CD8-positive, alpha-beta memory T cell (primary cell): ENCODE results near the gene GATA3. TPM values are rescaled to one million over a fixed set of nuclear protein-coding genes. Genes with fewer than 3 reads are reported as not detected.

Experiments used
- CTCF ChIA-PET: fragments of 350-600 bp; sonication (Branson Sonifier 250); formaldehyde crosslinking; loops from one replicate; lab custom pipeline; 2021; ENCODE audit warnings: antibody characterized with exemption; lab: Charles Lee
- POLR2A ChIA-PET: fragments of 350-600 bp; sonication (Branson Sonifier 250); formaldehyde crosslinking; loops from one replicate; lab custom pipeline; 2021; ENCODE audit warnings: antibody characterized with exemption; lab: Charles Lee
- DNase-seq, 5 donors: peaks; one replicate each; pipeline versions ENCODE4 v3.0.0 to v3.0.0-alpha.2; 2020 to 2022; ENCODE audit warnings: mixed read lengths in 1 of 5
- H3K27ac ChIP-seq: one replicate; pipeline ENCODE4 v1.7.0; 2013; ENCODE audit warnings: low read depth, mild to moderate bottlenecking, low read length, moderate library complexity
- H3K27me3 ChIP-seq: 2 replicates; pipeline ENCODE4 v1.7.0; 2013; ENCODE audit warnings: low read length, mild to moderate bottlenecking; ENCODE audit not compliant: insufficient read depth, poor library complexity, severe bottlenecking
- H3K36me3 ChIP-seq: 2 replicates; pipeline ENCODE4 v1.7.0; 2013; ENCODE audit warnings: mild to moderate bottlenecking, low read length, moderate library complexity; ENCODE audit not compliant: insufficient read depth
- H3K4me1 ChIP-seq: 2 replicates; pipeline ENCODE4 v1.7.0; 2013; ENCODE audit warnings: mild to moderate bottlenecking, low read length, moderate library complexity; ENCODE audit not compliant: insufficient read depth
- H3K4me3 ChIP-seq: 2 replicates; pipeline ENCODE4 v1.7.0; 2013; ENCODE audit warnings: mild to moderate bottlenecking, low read length
- H3K9me3 ChIP-seq: 2 replicates; pipeline ENCODE4 v1.7.0; 2013; ENCODE audit warnings: mild to moderate bottlenecking, low read length
- H3K27ac Mint-ChIP-seq, 8 donors: one replicate each; pipeline ENCODE4 v1.8.0; 2020 to 2021; ENCODE audit warnings: mixed read lengths in 8 of 8, mild to moderate bottlenecking in 6 of 8, inconsistent platforms in 3 of 8, moderate library complexity in 3 of 8
- H3K27me3 Mint-ChIP-seq, 2 donors: one replicate each; pipeline ENCODE4 v1.8.0; 2020 to 2021; ENCODE audit warnings: mixed read lengths in 2 of 2, mild to moderate bottlenecking in 1 of 2, moderate library complexity in 1 of 2
- H3K36me3 Mint-ChIP-seq, 3 donors: one replicate each; pipeline ENCODE4 v1.8.0; 2020 to 2021; ENCODE audit warnings: mixed read lengths in 3 of 3, inconsistent platforms in 1 of 3, mild to moderate bottlenecking in 1 of 3
- H3K4me1 Mint-ChIP-seq, 3 donors: one replicate each; pipeline ENCODE4 v1.8.0; 2020 to 2021; ENCODE audit warnings: mixed read lengths in 3 of 3, inconsistent platforms in 1 of 3, mild to moderate bottlenecking in 1 of 3
- H3K4me3 Mint-ChIP-seq, 7 donors: one replicate each; pipeline ENCODE4 v1.8.0; 2020 to 2021; ENCODE audit warnings: mixed read lengths in 7 of 7, mild to moderate bottlenecking in 6 of 7, moderate library complexity in 4 of 7, inconsistent platforms in 2 of 7
- H3K9me3 Mint-ChIP-seq, 5 donors: one replicate each; pipeline ENCODE4 v1.8.0; 2020 to 2022; ENCODE audit warnings: mixed read lengths in 5 of 5, mild to moderate bottlenecking in 3 of 5, moderate library complexity in 2 of 5, inconsistent platforms in 1 of 5
- polyA plus RNA-seq: library from polyadenylated mRNA; unstranded; fragments of 300-500 nt; fragmentation: Illumina TruSeq; gene quantifications from one replicate; pipeline ENCODE4 v1.2.3, GENCODE V29; 2021
- total RNA-seq, 2 experiments: library from RNA; stranded (reverse); gene quantifications; one replicate each; pipeline ENCODE4 v1.2.3, GENCODE V29; 2021

Gene GATA3
- total and polyA plus RNA-seq, 3 experiments from 2014 or later, result 48.9 to 58.6 (median 53.3) TPM

GRCh38 chr10:8063935-8064334 lies 9.4 kb downstream of the GATA3 start:
- H3K4me3 ChIP-seq, result no peak overlapping the region
- POLR2A ChIA-PET, result no interaction called here
- no peaks in the 10 kb centered on the region for H3K9me3 ChIP-seq
- peak overlapping the region; percentile 3 to 97 (median 38) for H3K4me3 Mint-ChIP-seq
- H3K36me3 Mint-ChIP-seq, result peaks cover 38 to 93% (median 41%) of the 10 kb centered on the region in 3 donors
- H3K27ac Mint-ChIP-seq, result peak overlapping the region; percentile 24 to 95 (median 76)
- no peaks in the 10 kb centered on the region for H3K27me3 ChIP-seq
- H3K36me3 ChIP-seq, result peaks cover 47% of the 10 kb centered on the region
- H3K4me1 Mint-ChIP-seq, result peaks cover 87 to 97% (median 97%) of the 10 kb centered on the region in 3 donors
- no peak for DNase-seq
- H3K9me3 Mint-ChIP-seq, result no peaks in the 10 kb centered on the region
- peaks cover 85% of the 10 kb centered on the region for H3K4me1 ChIP-seq
- peaks cover 0 to 3% of the 10 kb centered on the region in 2 donors for H3K27me3 Mint-ChIP-seq
- CTCF ChIA-PET, result interaction anchor here (1.1 to 1.3 kb wide), 2 partner anchors 31 to 409 kb away, joined by 3 to 5 read pairs; no protein-coding TSS in a partner anchor
- H3K27ac ChIP-seq, result no peak overlapping the region

DNA sequence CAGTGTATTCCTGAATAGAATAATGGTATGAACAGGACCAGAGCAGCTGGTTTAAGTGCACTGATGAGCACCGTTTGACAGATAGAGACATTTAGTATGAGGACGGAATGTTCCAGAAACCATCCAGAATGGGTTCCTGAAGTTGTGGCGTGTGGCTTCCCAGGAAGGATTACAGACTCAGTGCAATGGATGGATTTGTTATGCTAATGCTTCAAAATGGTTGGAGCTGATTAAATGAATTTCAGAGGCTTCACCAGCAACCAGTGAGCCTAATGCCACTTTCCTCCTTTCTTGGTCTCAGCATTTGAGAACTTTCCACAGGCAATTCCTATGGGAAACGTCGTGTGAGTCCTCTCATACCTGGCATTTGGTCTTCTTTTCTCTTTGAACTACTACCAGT lies 9.9 kb downstream of the GATA3 start:
- ChIA-PET POLR2A (interaction anchor here (0.8 to 1.0 kb wide), 2 partner anchors 8 to 11 kb away, joined by 4 to 6 read pairs; no protein-coding TSS in a partner anchor), CTCF (interaction anchor here (0.7 to 1.3 kb wide), 3 partner anchors 22 to 408 kb away, joined by 3 to 5 read pairs (median 3); no protein-coding TSS in a partner anchor)
- peak overlapping the region; percentile 24 to 81 (median 75) for H3K27ac Mint-ChIP-seq
- peak overlapping the region in 4 of 7 donors; percentile 15 to 48 (median 33) for H3K4me3 Mint-ChIP-seq
- H3K27me3 ChIP-seq, result no peaks in the 10 kb centered on the region
- H3K4me3 ChIP-seq, result no peak overlapping the region
- H3K4me1 Mint-ChIP-seq, result peaks cover 87 to 97% (median 97%) of the 10 kb centered on the region in 3 donors
- H3K27ac ChIP-seq, result no peak overlapping the region
- H3K36me3 Mint-ChIP-seq, result peaks cover 38 to 93% (median 41%) of the 10 kb centered on the region in 3 donors
- no peak for DNase-seq
- H3K9me3 Mint-ChIP-seq, result no peaks in the 10 kb centered on the region
- peaks cover 52% of the 10 kb centered on the region for H3K36me3 ChIP-seq
- H3K4me1 ChIP-seq, result peaks cover 84% of the 10 kb centered on the region
- no peaks in the 10 kb centered on the region for H3K9me3 ChIP-seq
- H3K27me3 Mint-ChIP-seq, result peaks cover 0 to 3% of the 10 kb centered on the region in 2 donors

DNA sequence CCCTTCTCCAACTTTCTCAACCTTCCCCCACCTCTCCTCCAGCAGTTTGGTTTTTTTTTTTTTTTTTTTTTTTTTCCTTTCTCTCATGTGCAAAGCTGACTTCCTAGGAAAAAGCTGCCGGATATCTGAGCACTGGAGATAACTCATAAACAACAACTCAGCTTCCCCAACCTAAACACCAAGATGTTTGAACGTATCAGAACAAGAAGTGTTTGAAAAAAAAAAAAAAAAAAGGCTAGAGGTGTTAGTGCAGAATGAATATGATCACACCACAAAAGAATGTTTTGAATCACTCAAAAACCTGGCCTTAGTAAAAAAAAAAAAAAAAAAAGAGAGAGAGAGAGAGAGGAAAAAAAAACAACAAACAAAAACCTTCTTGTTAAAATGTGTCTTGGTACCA lies 11.2 kb downstream of the GATA3 start:
- H3K27ac Mint-ChIP-seq, result peak overlapping the region; percentile 39 to 95 (median 82)
- H3K9me3 Mint-ChIP-seq, result no peaks in the 10 kb centered on the region
- H3K36me3 Mint-ChIP-seq, result peaks cover 37 to 93% (median 42%) of the 10 kb centered on the region in 3 donors
- Histone ChIP-seq H3K4me1 (peaks cover 72% of the 10 kb centered on the region), H3K9me3 (no peaks in the 10 kb centered on the region), H3K27me3 (no peaks in the 10 kb centered on the region), H3K27ac (no peak overlapping the region), H3K4me3 (no peak overlapping the region), H3K36me3 (peaks cover 63% of the 10 kb centered on the region)
- CTCF ChIA-PET, result interaction anchor here (0.6 kb wide), 1 partner anchor 1599 kb away, joined by 4 read pairs; no protein-coding TSS in a partner anchor
- no peak for DNase-seq
- POLR2A ChIA-PET, result no interaction called here
- peak overlapping the region; percentile 1 to 59 (median 47) for H3K4me3 Mint-ChIP-seq
- H3K27me3 Mint-ChIP-seq, result no peaks in the 10 kb centered on the region
- peaks cover 81 to 97% (median 97%) of the 10 kb centered on the region in 3 donors for H3K4me1 Mint-ChIP-seq

DNA sequence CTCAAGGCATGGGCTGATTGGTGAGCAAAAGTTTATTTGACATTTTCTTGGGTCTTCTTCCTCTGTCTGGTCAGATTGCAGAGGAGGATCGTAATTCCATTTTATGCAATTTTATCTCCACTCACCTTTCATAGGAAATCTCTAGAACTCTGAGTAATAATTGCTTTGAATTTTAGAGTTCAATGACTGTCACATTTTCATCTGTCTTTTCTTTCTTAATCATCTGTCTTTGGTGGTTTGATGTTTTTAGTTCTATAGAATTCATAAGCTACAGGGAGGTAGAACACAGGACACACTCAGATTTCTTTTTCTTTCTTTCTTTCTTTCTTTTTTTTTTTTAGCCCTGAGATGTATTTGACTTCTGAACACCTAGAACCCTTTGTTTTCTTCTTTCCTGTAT lies 11.6 kb downstream of the GATA3 start:
- H3K27ac Mint-ChIP-seq, result peak overlapping the region; percentile 3 to 95 (median 82)
- CTCF ChIA-PET, result interaction anchor here (0.6 kb wide), 1 partner anchor 1600 kb away, joined by 4 read pairs; no protein-coding TSS in a partner anchor
- POLR2A ChIA-PET, result no interaction called here
- peaks cover 68% of the 10 kb centered on the region for H3K4me1 ChIP-seq
- no peak overlapping the region for H3K4me3 ChIP-seq
- H3K9me3 ChIP-seq, result no peaks in the 10 kb centered on the region
- no peak for DNase-seq
- H3K4me1 Mint-ChIP-seq, result peaks cover 79 to 97% (median 97%) of the 10 kb centered on the region in 3 donors
- H3K4me3 Mint-ChIP-seq, result peak overlapping the region; percentile 5 to 59 (median 47)
- H3K36me3 ChIP-seq, result peaks cover 67% of the 10 kb centered on the region
- H3K27ac ChIP-seq, result no peak overlapping the region
- H3K36me3 Mint-ChIP-seq, result peaks cover 37 to 94% (median 41%) of the 10 kb centered on the region in 3 donors
- no peaks in the 10 kb centered on the region for H3K9me3 Mint-ChIP-seq
- peaks cover 0 to 3% of the 10 kb centered on the region in 2 donors for H3K27me3 Mint-ChIP-seq
- no peaks in the 10 kb centered on the region for H3K27me3 ChIP-seq

DNA sequence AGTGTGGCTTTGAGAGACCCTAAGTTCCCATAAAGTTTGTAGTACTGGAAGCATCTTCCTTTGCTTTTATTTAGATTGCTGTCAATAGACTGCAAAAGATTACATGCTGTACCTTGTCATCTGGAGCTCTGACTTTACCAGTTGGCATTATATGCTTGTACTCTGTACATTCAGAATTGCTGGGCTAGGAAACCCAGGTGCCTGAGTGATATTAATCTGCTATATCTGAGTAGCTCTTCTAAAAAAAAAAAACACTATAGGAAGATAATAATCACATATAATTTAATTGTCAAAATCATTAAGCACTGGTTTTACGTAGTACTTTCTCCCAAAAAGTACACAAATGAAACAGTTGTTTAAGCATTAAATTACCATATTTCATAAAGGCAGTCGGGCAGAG lies 12.3 kb downstream of the GATA3 start:
- Mint-ChIP-seq H3K4me1 (peaks cover 77 to 97% (median 97%) of the 10 kb centered on the region in 3 donors), H3K4me3 (peak overlapping the region in 2 of 7 donors; percentile 11 to 17), H3K27ac (peak overlapping the region in 6 of 8 donors; percentile 23 to 95 (median 74)), H3K27me3 (peaks cover 0 to 3% of the 10 kb centered on the region in 2 donors), H3K36me3 (peaks cover 37 to 96% (median 44%) of the 10 kb centered on the region in 3 donors), H3K9me3 (no peaks in the 10 kb centered on the region)
- no peaks in the 10 kb centered on the region for H3K27me3 ChIP-seq
- no peak overlapping the region for H3K4me3 ChIP-seq
- no peak overlapping the region for H3K27ac ChIP-seq
- H3K4me1 ChIP-seq, result peaks cover 61% of the 10 kb centered on the region
- ChIA-PET CTCF (no interaction called here), POLR2A (no interaction called here)
- no peak for DNase-seq
- peaks cover 74% of the 10 kb centered on the region for H3K36me3 ChIP-seq
- H3K9me3 ChIP-seq, result no peaks in the 10 kb centered on the region

DNA sequence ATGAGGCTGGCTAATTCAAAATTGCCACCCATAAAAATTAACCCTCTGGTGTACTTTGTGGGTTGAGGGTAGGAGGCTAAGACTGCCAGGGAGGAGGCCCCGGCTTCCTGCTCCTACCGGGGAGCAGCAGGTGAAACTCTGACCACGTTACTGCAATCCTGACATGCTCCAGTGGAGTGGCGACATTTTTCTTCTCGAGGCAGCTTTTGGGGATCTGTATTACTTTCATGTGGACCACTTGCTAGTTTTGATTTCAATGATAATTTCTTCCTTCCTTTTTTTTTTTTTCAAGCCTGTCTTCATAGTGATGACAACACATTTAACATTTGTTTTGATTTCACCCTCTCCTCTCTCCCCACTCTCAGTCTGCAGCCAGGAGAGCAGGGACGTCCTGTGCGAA lies 14.6 kb downstream of the GATA3 start:
- Histone ChIP-seq H3K9me3 (no peaks in the 10 kb centered on the region), H3K27me3 (no peaks in the 10 kb centered on the region), H3K27ac (no peak overlapping the region), H3K4me3 (no peak overlapping the region), H3K4me1 (peaks cover 39% of the 10 kb centered on the region), H3K36me3 (peaks cover 77% of the 10 kb centered on the region)
- Mint-ChIP-seq H3K36me3 (peaks cover 37 to 94% (median 55%) of the 10 kb centered on the region in 3 donors), H3K4me1 (peaks cover 66 to 94% (median 93%) of the 10 kb centered on the region in 3 donors), H3K9me3 (no peaks in the 10 kb centered on the region), H3K4me3 (peak overlapping the region in 6 of 7 donors; percentile 6 to 70 (median 42)), H3K27ac (peak overlapping the region in 6 of 8 donors; percentile 27 to 91 (median 70)), H3K27me3 (peaks cover 0 to 3% of the 10 kb centered on the region in 2 donors)
- ChIA-PET POLR2A (no interaction called here), CTCF (no interaction called here)
- DNase-seq, result no peak

- Histone ChIP-seq H3K4me1 (peaks cover 34% of the 10 kb centered on the region), H3K27me3 (no peaks in the 10 kb centered on the region)
These were observed 15.1 kb downstream of the GATA3 start for GRCh38 chr10:8069627-8070026.

GRCh38 chr10:8070440-8070839 lies 16.0 kb downstream of the GATA3 start:
- POLR2A ChIA-PET, result interaction anchor here (0.5 kb wide), 1 partner anchor 21 kb away, joined by 3 read pairs; no protein-coding TSS in a partner anchor
- peak overlapping the region in 2 of 7 donors; percentile 12 to 18 for H3K4me3 Mint-ChIP-seq
- peaks cover 27% of the 10 kb centered on the region for H3K4me1 ChIP-seq

More at GRCh38 chr10:8069627-8070026, 15.1 kb downstream of the GATA3 start:
- Histone ChIP-seq H3K4me3 (no peak overlapping the region), H3K36me3 (peaks cover 74% of the 10 kb centered on the region), H3K9me3 (no peaks in the 10 kb centered on the region), H3K27ac (no peak overlapping the region)
- DNase-seq, result no peak
- POLR2A ChIA-PET, result no interaction called here
- CTCF ChIA-PET, result interaction anchor here (0.6 kb wide), 1 partner anchor 42 kb away, joined by 4 read pairs; no protein-coding TSS in a partner anchor
- no peak overlapping the region for H3K4me3 Mint-ChIP-seq
- peak overlapping the region in 5 of 8 donors; percentile 27 to 91 (median 71) for H3K27ac Mint-ChIP-seq
- peaks cover 61 to 92% (median 92%) of the 10 kb centered on the region in 3 donors for H3K4me1 Mint-ChIP-seq
- peaks cover 33 to 93% (median 50%) of the 10 kb centered on the region in 3 donors for H3K36me3 Mint-ChIP-seq
- peaks cover 0 to 3% of the 10 kb centered on the region in 2 donors for H3K27me3 Mint-ChIP-seq
- no peaks in the 10 kb centered on the region for H3K9me3 Mint-ChIP-seq

More at GRCh38 chr10:8070440-8070839, 16.0 kb downstream of the GATA3 start:
- peaks cover 32 to 95% (median 53%) of the 10 kb centered on the region in 3 donors for H3K36me3 Mint-ChIP-seq
- Histone ChIP-seq H3K27me3 (no peaks in the 10 kb centered on the region), H3K9me3 (no peaks in the 10 kb centered on the region), H3K4me3 (no peak overlapping the region), H3K27ac (no peak overlapping the region), H3K36me3 (peaks cover 74% of the 10 kb centered on the region)
- H3K27ac Mint-ChIP-seq, result peak overlapping the region; percentile 13 to 91 (median 76)
- no peaks in the 10 kb centered on the region for H3K9me3 Mint-ChIP-seq
- peaks cover 0 to 3% of the 10 kb centered on the region in 2 donors for H3K27me3 Mint-ChIP-seq
- CTCF ChIA-PET, result no interaction called here
- peaks cover 59 to 89% (median 89%) of the 10 kb centered on the region in 3 donors for H3K4me1 Mint-ChIP-seq
- no peak for DNase-seq
